Astrocyte of the cerebellum (primary cell): ENCODE data around the gene DLGAP1.

Experiments
- DNase-seq: peaks from one replicate; pipeline ENCODE4 v3.0.0-alpha.2; 2011; ENCODE audit warnings: low read depth
- H3K4me3 ChIP-seq: 2 replicates; pipeline ENCODE4 v1.5.1; 2011; ENCODE audit warnings: mild to moderate bottlenecking, low read depth, low read length, moderate library complexity
- CTCF ChIP-seq: IDR thresholded peaks from 2 replicates; pipeline ENCODE4 v1.5.1; 2012; ENCODE audit warnings: low read length, low read depth, moderate library complexity, mild to moderate bottlenecking; ENCODE audit errors: missing control alignments
- in situ Hi-C: cut with HindIII; loops from 2 replicates; pipeline ENCODE4 v1.10.0; 2017; ENCODE audit warnings: low sequenced_read_pairs

DLGAP1 gene

GRCh38 chr18:3848316-3848715 lies 606.8 kb downstream of the DLGAP1 start:
- DNase-seq = no peak
- in situ Hi-C loops = no loop called here
- no peak for TF ChIP-seq CTCF
- H3K4me3 ChIP-seq = no peak overlapping the region

- no peak for DNase-seq
- H3K4me3 ChIP-seq = no peak overlapping the region
- no peak for TF ChIP-seq CTCF
- in situ Hi-C loops = no loop called here
These were observed 609.9 kb downstream of the DLGAP1 start for GRCh38 chr18:3845161-3845560.

- no peak for TF ChIP-seq CTCF
- H3K4me3 ChIP-seq = no peak overlapping the region
These were observed 612.3 kb downstream of the DLGAP1 start for GRCh38 chr18:3842844-3843243.

GRCh38 chr18:3840766-3841165 lies 614.3 kb downstream of the DLGAP1 start:
- H3K4me3 ChIP-seq = no peak overlapping the region
- in situ Hi-C loops = no loop called here
- no peak for DNase-seq
- no peak for TF ChIP-seq CTCF

More at GRCh38 chr18:3842844-3843243, 612.3 kb downstream of the DLGAP1 start:
- in situ Hi-C loops = no loop called here
- no peak for DNase-seq

GRCh38 chr18:3839581-3839981 lies 615.5 kb downstream of the DLGAP1 start:
- no peak overlapping the region for H3K4me3 ChIP-seq
- no peak for TF ChIP-seq CTCF
- no peak for DNase-seq
- in situ Hi-C loops = no loop called here

- in situ Hi-C loops = no loop called here
- TF ChIP-seq CTCF = no peak
- no peak for DNase-seq
- H3K4me3 ChIP-seq = no peak overlapping the region
These were observed 618.4 kb downstream of the DLGAP1 start for GRCh38 chr18:3836483-3837335.
